ENCODE data around the gene FIP1L1. TPM values are rescaled to one million over a fixed set of nuclear protein-coding genes. Genes with fewer than 3 reads are reported as not detected.

FIP1L1 gene
- polyA plus RNA-seq, 2 of the 4 experiments (the other 2 are of a cell fraction): 27.9 to 40.5 TPM

DNA sequence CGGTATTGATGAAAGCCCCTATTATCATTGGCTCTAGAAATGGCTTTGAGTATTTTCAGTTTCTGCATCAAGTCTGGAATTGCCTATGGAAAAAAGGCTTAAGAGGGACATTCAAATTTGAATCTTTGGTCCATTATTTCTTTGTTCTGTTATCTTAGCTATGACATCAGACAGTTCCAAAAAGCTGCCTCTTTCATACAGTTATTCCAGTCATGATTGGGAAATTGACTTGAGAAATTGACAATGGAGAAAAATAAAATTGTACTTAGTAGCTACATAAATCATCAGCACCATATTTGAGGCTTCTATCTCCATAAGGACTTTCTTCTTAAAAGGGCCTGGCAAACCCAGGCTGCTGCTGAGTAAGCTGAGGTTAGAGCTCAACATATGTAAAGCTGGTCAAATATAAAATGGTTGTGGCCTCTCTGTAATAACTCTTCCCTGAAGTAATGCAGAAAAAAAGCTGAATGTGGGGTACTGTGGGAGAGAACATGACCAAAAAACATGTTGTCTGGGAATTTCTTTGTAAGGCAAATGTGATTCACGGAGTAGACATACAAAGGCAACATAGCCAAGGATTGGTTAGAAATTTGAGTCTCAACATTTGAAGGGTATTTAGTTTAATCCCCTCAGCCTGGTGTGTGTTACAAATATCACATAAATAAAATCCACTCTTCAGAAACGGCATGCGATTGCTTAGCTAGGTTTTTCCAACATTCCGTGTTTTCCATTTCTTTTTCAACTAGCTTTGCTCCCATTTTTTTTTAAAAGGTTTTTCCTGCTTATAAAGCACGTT lies 112.9 kb downstream of the FIP1L1 start:
- H3K27ac ChIP-seq: no peak overlapping the region
- no peak for ATAC-seq
- CTCF ChIA-PET: interaction anchor here (0.6 to 2.2 kb wide), 8 partner anchors 11 to 829 kb away, joined by 3 to 6 read pairs (median 4); no protein-coding TSS in a partner anchor
- POLR2A ChIA-PET: no interaction called here
- no peaks in the 10 kb centered on the region for H3K9me3 ChIP-seq
- peaks cover 15% of the 10 kb centered on the region for H3K4me1 ChIP-seq
- TF ChIP-seq TFCP2L1 (CRISPR knock-in tag; IDR thresholded peaks at IDR 0.05): no peak
- no peak for TF ChIP-seq PHF8 (IDR thresholded peaks at IDR 0.05; ENCODE audit: borderline replicate concordance, low read depth)
- TF ChIP-seq CHD4 (IDR thresholded peaks at IDR 0.05; ENCODE audit: borderline replicate concordance): no peak
- TF ChIP-seq, protein P1, sequence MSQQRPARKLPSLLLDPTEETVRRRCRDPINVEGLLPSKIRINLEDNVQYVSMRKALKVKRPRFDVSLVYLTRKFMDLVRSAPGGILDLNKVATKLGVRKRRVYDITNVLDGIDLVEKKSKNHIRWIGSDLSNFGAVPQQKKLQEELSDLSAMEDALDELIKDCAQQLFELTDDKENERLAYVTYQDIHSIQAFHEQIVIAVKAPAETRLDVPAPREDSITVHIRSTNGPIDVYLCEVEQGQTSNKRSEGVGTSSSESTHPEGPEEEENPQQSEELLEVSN (IDR thresholded peaks at IDR 0.05; ENCODE audit: borderline replicate concordance, low read depth): no peak
- TF ChIP-seq NPAS2 (CRISPR knock-in tag; IDR thresholded peaks at IDR 0.05; ENCODE audit: borderline replicate concordance): no peak
- TF ChIP-seq NFE2L2 (conservative IDR thresholded peaks at IDR 0.05; ENCODE audit: low read length): no peak
- TF ChIP-seq JUNB (IDR thresholded peaks at IDR 0.05): no peak
- TF ChIP-seq RFX5 (IDR thresholded peaks at IDR 0.05): no peak
- no peak for DNase-seq (ENCODE audit: low read depth in 1 of 2, low spot score in 1 of 2)
- H3K4me3 ChIP-seq: no peak overlapping the region
- 74% methylated on average over 6 of the region's 6 CpGs for WGBS (ENCODE audit: missing lambda C conversion rate)
- peak overlapping the region; percentile 32; the same call in 1 of the 3 replicates for H3K4me2 ChIP-seq
- FAIRE-seq: no peak

DNA sequence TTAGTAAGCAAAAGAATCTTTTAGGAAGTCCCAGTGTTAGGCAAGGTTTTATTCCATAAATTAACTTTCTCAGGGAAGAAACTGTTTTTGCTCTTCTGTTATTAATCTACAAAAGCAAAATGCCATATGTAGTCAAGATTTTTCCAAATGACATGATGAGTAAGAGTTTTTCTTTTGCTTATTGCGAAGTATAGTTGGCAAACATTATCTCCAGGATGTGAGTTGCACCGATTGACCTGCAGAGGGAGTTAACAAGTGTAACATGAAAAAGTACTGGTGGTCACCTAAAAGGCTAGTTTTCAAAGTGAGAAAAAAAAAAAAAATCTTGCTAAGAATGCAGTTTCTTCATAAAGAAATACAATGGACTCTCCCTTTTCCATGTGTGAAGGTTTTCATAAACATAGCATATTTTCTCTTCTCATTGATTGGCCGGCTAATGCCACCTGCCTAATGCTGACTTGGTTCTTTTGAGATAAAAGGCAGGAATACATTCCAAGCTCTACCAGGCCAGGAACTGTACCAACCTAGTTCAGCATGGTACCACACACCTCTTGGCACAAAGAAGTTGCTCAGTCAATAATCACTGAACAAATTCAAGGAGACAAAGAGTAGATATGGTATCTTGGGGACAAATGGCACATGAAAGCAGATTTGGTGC lies 113.7 kb downstream of the FIP1L1 start:
- POLR2A ChIA-PET: no interaction called here
- Histone ChIP-seq H3K4me1 (peaks cover 15% of the 10 kb centered on the region), H3K27ac (no peak overlapping the region), H3K4me2 (peak overlapping the region; percentile 32; the same call in 1 of the 3 replicates), H3K9me3 (no peaks in the 10 kb centered on the region), H3K4me3 (no peak overlapping the region)
- 37% methylated on average over 3 of the region's 3 CpGs for WGBS (ENCODE audit: missing lambda C conversion rate)
- no peak for FAIRE-seq
- TF ChIP-seq MAFK (IDR thresholded peaks at IDR 0.05; ENCODE audit: partially characterized antibody) (peak; percentile 63), RAD21 (conservative IDR thresholded peaks at IDR 0.05 in 1 of 2, IDR thresholded peaks at IDR 0.05 in 1 of 2) (peak; percentile 35 to 40; a peak in 4 of 5 replicates), ZNF302 (CRISPR knock-in tag; IDR thresholded peaks at IDR 0.05) (no peak), SMC3 (IDR thresholded peaks at IDR 0.05) (peak; percentile 37; the same call in 1 of the 3 replicates)
- TF ChIP-seq, protein P2, sequence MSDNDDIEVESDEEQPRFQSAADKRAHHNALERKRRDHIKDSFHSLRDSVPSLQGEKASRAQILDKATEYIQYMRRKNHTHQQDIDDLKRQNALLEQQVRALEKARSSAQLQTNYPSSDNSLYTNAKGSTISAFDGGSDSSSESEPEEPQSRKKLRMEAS (IDR thresholded peaks at IDR 0.05): no peak
- TF ChIP-seq, protein P3, sequence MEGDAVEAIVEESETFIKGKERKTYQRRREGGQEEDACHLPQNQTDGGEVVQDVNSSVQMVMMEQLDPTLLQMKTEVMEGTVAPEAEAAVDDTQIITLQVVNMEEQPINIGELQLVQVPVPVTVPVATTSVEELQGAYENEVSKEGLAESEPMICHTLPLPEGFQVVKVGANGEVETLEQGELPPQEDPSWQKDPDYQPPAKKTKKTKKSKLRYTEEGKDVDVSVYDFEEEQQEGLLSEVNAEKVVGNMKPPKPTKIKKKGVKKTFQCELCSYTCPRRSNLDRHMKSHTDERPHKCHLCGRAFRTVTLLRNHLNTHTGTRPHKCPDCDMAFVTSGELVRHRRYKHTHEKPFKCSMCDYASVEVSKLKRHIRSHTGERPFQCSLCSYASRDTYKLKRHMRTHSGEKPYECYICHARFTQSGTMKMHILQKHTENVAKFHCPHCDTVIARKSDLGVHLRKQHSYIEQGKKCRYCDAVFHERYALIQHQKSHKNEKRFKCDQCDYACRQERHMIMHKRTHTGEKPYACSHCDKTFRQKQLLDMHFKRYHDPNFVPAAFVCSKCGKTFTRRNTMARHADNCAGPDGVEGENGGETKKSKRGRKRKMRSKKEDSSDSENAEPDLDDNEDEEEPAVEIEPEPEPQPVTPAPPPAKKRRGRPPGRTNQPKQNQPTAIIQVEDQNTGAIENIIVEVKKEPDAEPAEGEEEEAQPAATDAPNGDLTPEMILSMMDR (IDR thresholded peaks at IDR 0.05): peak; percentile 52
- CTCF ChIA-PET: interaction anchor here (0.6 to 2.2 kb wide), 11 partner anchors 10 to 829 kb away, joined by 3 to 6 read pairs (median 3); no protein-coding TSS in a partner anchor
- peak; percentile 64 to 65; a peak in 3 of 6 replicates for ATAC-seq
- peak; percentile 46 to 69 for DNase-seq (ENCODE audit: low read depth in 1 of 2, low spot score in 1 of 2)

DNA sequence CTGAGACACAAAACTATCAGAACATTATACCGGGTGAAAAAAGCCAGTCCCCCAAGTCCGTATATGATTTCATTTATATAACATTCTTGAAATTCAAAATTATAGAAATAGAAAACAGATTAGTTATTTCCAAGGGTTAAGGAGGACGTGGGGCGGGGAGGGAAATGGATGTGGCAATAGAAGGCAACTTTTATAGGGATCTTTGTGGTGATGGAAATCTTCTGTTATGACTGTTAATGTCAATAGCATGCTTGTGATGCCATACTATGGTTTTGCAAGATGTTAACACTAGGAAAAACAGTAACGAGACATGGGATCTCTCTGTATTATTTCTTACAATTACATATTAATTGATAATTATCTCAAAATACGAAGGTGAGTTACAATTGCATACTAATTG lies 117.4 kb downstream of the FIP1L1 start:
- no peak for TF ChIP-seq GATA3 (IDR thresholded peaks at IDR 0.05; ENCODE audit: borderline replicate concordance)
- TF ChIP-seq HDAC2 (IDR thresholded peaks at IDR 0.05): no peak
- no peak for TF ChIP-seq EHF (CRISPR knock-in tag; IDR thresholded peaks at IDR 0.05)
- TF ChIP-seq, protein P4, sequence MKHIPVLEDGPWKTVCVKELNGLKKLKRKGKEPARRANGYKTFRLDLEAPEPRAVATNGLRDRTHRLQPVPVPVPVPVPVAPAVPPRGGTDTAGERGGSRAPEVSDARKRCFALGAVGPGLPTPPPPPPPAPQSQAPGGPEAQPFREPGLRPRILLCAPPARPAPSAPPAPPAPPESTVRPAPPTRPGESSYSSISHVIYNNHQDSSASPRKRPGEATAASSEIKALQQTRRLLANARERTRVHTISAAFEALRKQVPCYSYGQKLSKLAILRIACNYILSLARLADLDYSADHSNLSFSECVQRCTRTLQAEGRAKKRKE (CRISPR knock-in tag; IDR thresholded peaks at IDR 0.05; ENCODE audit: low read depth): no peak
- no peak for TF ChIP-seq KDM5A (IDR thresholded peaks at IDR 0.05)
- no peak for TF ChIP-seq CHD4 (IDR thresholded peaks at IDR 0.05; ENCODE audit: borderline replicate concordance)
- TF ChIP-seq JUNB (IDR thresholded peaks at IDR 0.05): no peak
- TF ChIP-seq SREBF2 (IDR thresholded peaks at IDR 0.05): no peak
- TF ChIP-seq ESRRA (IDR thresholded peaks at IDR 0.05; ENCODE audit: borderline replicate concordance, low read length): no peak
- TF ChIP-seq CBX8 (IDR thresholded peaks at IDR 0.05): no peak
- no peak for TF ChIP-seq FOXS1 (CRISPR knock-in tag; IDR thresholded peaks at IDR 0.05)
- TF ChIP-seq, protein P1 (IDR thresholded peaks at IDR 0.05; ENCODE audit: borderline replicate concordance, low read depth): no peak
- no peak for TF ChIP-seq KDM1A (IDR thresholded peaks at IDR 0.05; ENCODE audit: low read depth)
- DNase-seq (ENCODE audit: low read depth in 1 of 2, low spot score in 1 of 2) (no peak), ATAC-seq (no peak), FAIRE-seq (no peak)
- H3K4me3 ChIP-seq: no peak overlapping the region
- no peak overlapping the region for H3K27ac ChIP-seq
- no peak overlapping the region for H3K4me2 ChIP-seq
- POLR2A ChIA-PET: no interaction called here
- no peaks in the 10 kb centered on the region for H3K9me3 ChIP-seq
- H3K4me1 ChIP-seq: peaks cover 4% of the 10 kb centered on the region; the same call in 2 of the 3 replicates
- CTCF ChIA-PET: no interaction called here
- 66% methylated on average over 6 of the region's 6 CpGs for WGBS (ENCODE audit: missing lambda C conversion rate)
